Fibroblast of the aortic adventitia (primary cell): ENCODE measurements around the gene CDC42BPA. TPM values are rescaled to one million over a fixed set of nuclear protein-coding genes. Genes with fewer than 3 reads are reported as not detected.

ENCODE experiments used
- DNase-seq: peaks from one replicate; pipeline ENCODE4 v3.0.0-alpha.2; 2010; ENCODE audit warnings: low read depth
- H3K4me3 ChIP-seq: 2 replicates; pipeline ENCODE4 v1.5.1; 2011; ENCODE audit warnings: low read depth, mild to moderate bottlenecking, control low read depth, low read length, moderate library complexity
- CTCF ChIP-seq: IDR thresholded peaks from 2 replicates; pipeline ENCODE4 v1.5.1; 2011; ENCODE audit warnings: mild to moderate bottlenecking, low read length, control low read depth, inconsistent platforms; ENCODE audit not compliant: insufficient read depth
- total RNA-seq: library from RNA; depleted of rRNA; stranded (reverse); fragments of >200 nt; gene quantifications from 2 replicates; pipeline ENCODE4 v1.2.3, GENCODE V29; 2012; ENCODE audit warnings: low replicate concordance

Gene CDC42BPA
- total RNA-seq, 1 donor, result 82.5 TPM

GRCh38 chr1:227166559-227166958 is 151.7 kb downstream of the CDC42BPA start:
- no peak for DNase-seq
- TF ChIP-seq CTCF, result no peak
- H3K4me3 ChIP-seq, result no peak overlapping the region

GRCh38 chr1:227161470-227161869 is 156.8 kb downstream of the CDC42BPA start:
- TF ChIP-seq CTCF, result no peak
- no peak overlapping the region for H3K4me3 ChIP-seq
- DNase-seq, result no peak

GRCh38 chr1:227156520-227156919 is 161.8 kb downstream of the CDC42BPA start:
- no peak overlapping the region for H3K4me3 ChIP-seq
- peak; percentile 7 for DNase-seq
- TF ChIP-seq CTCF, result no peak

- H3K4me3 ChIP-seq, result no peak overlapping the region
- no peak for TF ChIP-seq CTCF
These were observed 162.6 kb downstream of the CDC42BPA start for GRCh38 chr1:227155688-227156087.

GRCh38 chr1:227155004-227155403 is 163.3 kb downstream of the CDC42BPA start:
- DNase-seq, result no peak
- no peak overlapping the region for H3K4me3 ChIP-seq
- TF ChIP-seq CTCF, result no peak

More at GRCh38 chr1:227155688-227156087, 162.6 kb downstream of the CDC42BPA start:
- no peak for DNase-seq

- no peak for TF ChIP-seq CTCF
These were observed 165.8 kb downstream of the CDC42BPA start for GRCh38 chr1:227152525-227152924.

GRCh38 chr1:227140376-227140775 is 177.9 kb downstream of the CDC42BPA start:
- no peak for TF ChIP-seq CTCF
- H3K4me3 ChIP-seq, result no peak overlapping the region
- DNase-seq, result no peak

More at GRCh38 chr1:227152525-227152924, 165.8 kb downstream of the CDC42BPA start:
- DNase-seq, result no peak
- H3K4me3 ChIP-seq, result no peak overlapping the region
